Choroid plexus epithelial cell (primary cell): ENCODE data around the gene DUSP15.

Source experiments
- DNase-seq: peaks from one replicate; pipeline ENCODE4 v3.0.0-alpha.2; 2010; ENCODE audit warnings: low read depth
- H3K4me3 ChIP-seq: 2 replicates; pipeline ENCODE4 v1.5.1; 2011; ENCODE audit warnings: low read depth, mild to moderate bottlenecking, control low read depth, low read length, moderate library complexity
- TF ChIP-seq, protein P1 (sequence below): conservative IDR thresholded peaks from 2 replicates; pipeline ENCODE4 v1.5.1; 2011; ENCODE audit warnings: low read depth, mild to moderate bottlenecking, control low read depth, inconsistent platforms, low read length, moderate library complexity

Gene DUSP15

GRCh38 chr20:31866221-31866620 lies 4.1 kb downstream of the DUSP15 start:
- no peak for DNase-seq
- no peak overlapping the region for H3K4me3 ChIP-seq
- TF ChIP-seq, protein P1, sequence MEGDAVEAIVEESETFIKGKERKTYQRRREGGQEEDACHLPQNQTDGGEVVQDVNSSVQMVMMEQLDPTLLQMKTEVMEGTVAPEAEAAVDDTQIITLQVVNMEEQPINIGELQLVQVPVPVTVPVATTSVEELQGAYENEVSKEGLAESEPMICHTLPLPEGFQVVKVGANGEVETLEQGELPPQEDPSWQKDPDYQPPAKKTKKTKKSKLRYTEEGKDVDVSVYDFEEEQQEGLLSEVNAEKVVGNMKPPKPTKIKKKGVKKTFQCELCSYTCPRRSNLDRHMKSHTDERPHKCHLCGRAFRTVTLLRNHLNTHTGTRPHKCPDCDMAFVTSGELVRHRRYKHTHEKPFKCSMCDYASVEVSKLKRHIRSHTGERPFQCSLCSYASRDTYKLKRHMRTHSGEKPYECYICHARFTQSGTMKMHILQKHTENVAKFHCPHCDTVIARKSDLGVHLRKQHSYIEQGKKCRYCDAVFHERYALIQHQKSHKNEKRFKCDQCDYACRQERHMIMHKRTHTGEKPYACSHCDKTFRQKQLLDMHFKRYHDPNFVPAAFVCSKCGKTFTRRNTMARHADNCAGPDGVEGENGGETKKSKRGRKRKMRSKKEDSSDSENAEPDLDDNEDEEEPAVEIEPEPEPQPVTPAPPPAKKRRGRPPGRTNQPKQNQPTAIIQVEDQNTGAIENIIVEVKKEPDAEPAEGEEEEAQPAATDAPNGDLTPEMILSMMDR, result no peak

- TF ChIP-seq, protein P1, result no peak
- H3K4me3 ChIP-seq, result no peak overlapping the region
Observed at GRCh38 chr20:31864521-31865400, 5.6 kb downstream of the DUSP15 start.

GRCh38 chr20:31863296-31864085 lies 6.8 kb downstream of the DUSP15 start:
- TF ChIP-seq, protein P1, result no peak
- no peak overlapping the region for H3K4me3 ChIP-seq
- no peak for DNase-seq

More at GRCh38 chr20:31864521-31865400, 5.6 kb downstream of the DUSP15 start:
- no peak for DNase-seq

GRCh38 chr20:31862506-31862905 lies 7.8 kb downstream of the DUSP15 start:
- TF ChIP-seq, protein P1, result no peak
- no peak for DNase-seq

DNA sequence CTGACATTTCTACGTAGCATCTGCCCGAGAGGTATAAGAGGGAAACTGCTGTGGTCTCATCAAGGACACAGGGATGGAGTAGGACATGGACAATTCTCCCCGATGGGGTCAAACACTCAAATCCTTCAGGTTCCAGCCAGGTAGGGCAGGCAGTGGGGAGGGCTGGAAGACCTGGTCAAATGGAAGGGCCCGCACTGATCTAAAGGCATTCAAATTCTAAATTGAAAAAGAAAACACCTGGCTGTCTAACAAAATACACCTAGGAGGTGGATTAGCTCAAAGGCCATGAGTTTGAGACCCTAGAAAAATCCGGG lies 8.2 kb downstream of the DUSP15 start:
- H3K4me3 ChIP-seq, result no peak overlapping the region
- no peak for DNase-seq
- TF ChIP-seq, protein P1, result no peak

More at GRCh38 chr20:31862506-31862905, 7.8 kb downstream of the DUSP15 start:
- H3K4me3 ChIP-seq, result no peak overlapping the region

- DNase-seq, result peak; percentile 63
- TF ChIP-seq, protein P1, result no peak
- H3K4me3 ChIP-seq, result peak overlapping the region; percentile 53
Observed at GRCh38 chr20:31861385-31862156, 8.8 kb downstream of the DUSP15 start.
